Measurements from ENCODE around the gene ZC3H13. TPM values are rescaled to one million over a fixed set of nuclear protein-coding genes. Genes with fewer than 3 reads are reported as not detected.
A peak's percentile ranks its signal among the peaks of the same experiment; 100 is the strongest.

Gene ZC3H13, protein sequence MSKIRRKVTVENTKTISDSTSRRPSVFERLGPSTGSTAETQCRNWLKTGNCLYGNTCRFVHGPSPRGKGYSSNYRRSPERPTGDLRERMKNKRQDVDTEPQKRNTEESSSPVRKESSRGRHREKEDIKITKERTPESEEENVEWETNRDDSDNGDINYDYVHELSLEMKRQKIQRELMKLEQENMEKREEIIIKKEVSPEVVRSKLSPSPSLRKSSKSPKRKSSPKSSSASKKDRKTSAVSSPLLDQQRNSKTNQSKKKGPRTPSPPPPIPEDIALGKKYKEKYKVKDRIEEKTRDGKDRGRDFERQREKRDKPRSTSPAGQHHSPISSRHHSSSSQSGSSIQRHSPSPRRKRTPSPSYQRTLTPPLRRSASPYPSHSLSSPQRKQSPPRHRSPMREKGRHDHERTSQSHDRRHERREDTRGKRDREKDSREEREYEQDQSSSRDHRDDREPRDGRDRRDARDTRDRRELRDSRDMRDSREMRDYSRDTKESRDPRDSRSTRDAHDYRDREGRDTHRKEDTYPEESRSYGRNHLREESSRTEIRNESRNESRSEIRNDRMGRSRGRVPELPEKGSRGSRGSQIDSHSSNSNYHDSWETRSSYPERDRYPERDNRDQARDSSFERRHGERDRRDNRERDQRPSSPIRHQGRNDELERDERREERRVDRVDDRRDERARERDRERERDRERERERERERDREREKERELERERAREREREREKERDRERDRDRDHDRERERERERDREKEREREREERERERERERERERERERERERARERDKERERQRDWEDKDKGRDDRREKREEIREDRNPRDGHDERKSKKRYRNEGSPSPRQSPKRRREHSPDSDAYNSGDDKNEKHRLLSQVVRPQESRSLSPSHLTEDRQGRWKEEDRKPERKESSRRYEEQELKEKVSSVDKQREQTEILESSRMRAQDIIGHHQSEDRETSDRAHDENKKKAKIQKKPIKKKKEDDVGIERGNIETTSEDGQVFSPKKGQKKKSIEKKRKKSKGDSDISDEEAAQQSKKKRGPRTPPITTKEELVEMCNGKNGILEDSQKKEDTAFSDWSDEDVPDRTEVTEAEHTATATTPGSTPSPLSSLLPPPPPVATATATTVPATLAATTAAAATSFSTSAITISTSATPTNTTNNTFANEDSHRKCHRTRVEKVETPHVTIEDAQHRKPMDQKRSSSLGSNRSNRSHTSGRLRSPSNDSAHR (N-terminal part only)
- 21.6 TPM for polyA plus RNA-seq (2012; ENCODE audit: missing spikeins)

DNA sequence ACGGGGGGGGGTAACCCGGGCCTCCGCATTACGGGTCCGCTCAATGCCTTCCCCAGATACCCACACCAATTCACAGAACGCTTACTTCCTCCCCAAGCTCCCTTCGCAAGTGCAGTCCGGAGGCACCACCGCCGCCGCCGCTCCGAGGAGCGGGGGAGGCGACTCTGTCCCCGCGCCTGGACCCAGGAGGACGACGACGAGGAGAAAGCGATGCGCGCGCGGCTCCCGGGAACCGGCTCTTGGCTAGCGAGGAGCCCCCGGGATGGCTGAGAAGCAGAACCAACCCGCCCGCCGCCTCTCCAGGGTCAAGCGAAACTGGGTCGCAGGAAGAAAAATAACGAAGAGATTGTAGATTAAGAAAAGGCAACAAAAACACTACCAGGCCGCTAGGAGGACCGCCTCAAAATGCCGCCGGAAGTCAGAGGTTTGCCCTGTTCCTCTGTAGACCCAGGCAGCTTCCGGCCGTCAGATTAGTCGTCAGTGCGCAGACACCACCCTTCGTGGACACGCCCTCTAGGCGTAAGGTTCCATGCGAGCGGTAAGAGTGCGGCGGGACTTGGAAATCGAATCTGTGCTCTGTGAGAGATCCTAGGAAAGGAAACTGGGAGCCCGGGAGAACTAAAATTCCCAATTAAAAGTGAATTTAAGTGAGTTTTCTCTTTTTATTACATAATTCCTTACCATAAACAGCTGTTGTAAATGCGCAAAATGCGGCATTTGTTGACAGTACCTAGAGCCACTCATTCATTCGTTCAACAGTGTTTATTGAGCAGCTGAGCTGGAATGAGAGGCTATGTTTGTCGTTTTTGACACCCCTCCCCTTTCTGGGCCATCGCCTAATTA, at the start of gene ZC3H13:
TSS of gene ZC3H13 (minus strand) at position 428 of the 843 bp plus-strand sequence. CDS start 7,239 bp downstream, outside the sequence.
- FAIRE-seq (peak; percentile 99), DNase-seq (ENCODE audit: insufficient read length) (peak; percentile 67)
- TF ChIP-seq POLR2A (IDR thresholded peaks at IDR 0.05; ENCODE audit: low read depth, low read length) (peak; percentile 84), POLR2AphosphoS5 (IDR thresholded peaks at IDR 0.05; ENCODE audit: low read depth, low read length) (peak; percentile 74; the same call in 1 of the 2 replicates), TAF1 (IDR thresholded peaks at IDR 0.05; ENCODE audit: borderline replicate concordance, low read depth, low read length) (peak; percentile 68; the same call in 1 of the 2 replicates)

DNA sequence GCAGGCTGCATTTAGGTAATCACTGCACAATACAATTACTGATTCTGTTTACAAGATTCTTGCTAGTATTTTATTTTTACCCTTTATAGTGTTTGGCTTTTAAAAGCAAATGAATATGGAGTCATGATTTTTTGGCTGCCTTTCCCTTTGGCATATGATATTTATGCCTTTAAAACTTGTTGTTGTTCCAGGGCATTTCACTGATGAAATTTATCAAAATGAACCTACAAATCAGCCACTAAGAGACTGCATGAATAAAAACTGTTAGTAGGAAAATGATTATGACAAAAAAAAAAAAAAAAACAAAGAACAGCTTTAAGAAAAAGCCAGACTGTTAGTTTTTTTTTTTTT, 49.7 kb upstream of the ZC3H13 start:
- no peak for FAIRE-seq
- no peak for TF ChIP-seq TAF1 (IDR thresholded peaks at IDR 0.05; ENCODE audit: borderline replicate concordance, low read depth, low read length)
- TF ChIP-seq POLR2A (IDR thresholded peaks at IDR 0.05; ENCODE audit: low read depth, low read length) = no peak
- no peak for TF ChIP-seq POLR2AphosphoS5 (IDR thresholded peaks at IDR 0.05; ENCODE audit: low read depth, low read length)

DNA sequence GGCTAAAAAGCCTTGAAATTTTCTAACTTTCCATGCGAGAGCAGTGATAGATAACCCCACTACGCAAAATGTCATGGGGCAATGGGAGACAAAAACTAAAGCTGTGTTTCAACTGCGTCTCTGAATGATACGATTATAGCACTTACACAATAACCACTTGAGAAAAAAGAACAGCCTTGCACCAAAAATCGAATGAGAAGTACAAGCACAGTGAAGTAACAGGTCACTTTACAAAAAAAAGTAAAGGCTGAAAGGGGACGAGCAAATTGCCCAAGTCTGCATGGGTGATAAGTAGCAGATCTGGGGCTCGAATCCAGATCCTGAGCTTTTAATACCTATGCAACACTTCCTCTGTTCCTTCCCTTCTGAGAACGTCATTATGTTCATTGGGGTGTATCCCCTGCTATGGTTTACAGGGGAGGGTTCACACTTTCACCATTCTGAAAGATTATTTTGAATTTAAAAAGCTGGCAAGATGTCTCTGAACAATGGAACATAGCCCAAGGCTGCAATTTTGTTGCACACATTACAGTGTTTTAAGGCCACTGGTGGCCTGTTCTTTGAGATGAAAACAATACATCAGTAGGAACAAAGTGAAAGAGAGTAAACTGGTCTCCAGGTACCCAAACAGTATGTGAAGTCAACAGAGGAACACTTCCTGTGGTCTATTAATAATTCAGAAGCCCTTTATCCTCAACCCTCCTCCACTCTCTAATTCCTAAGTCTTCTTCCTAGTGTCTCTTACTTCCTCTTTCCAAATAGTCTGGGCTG, 49.1 kb upstream of the ZC3H13 start:
- TF ChIP-seq TAF1 (IDR thresholded peaks at IDR 0.05; ENCODE audit: borderline replicate concordance, low read depth, low read length) (no peak), POLR2A (IDR thresholded peaks at IDR 0.05; ENCODE audit: low read depth, low read length) (no peak), POLR2AphosphoS5 (IDR thresholded peaks at IDR 0.05; ENCODE audit: low read depth, low read length) (no peak)
- FAIRE-seq = peak; percentile 81
- DNase-seq (ENCODE audit: insufficient read length) = no peak

More for the DNA sequence above, 49.7 kb upstream of the ZC3H13 start:
- DNase-seq (ENCODE audit: insufficient read length) = no peak

DNA sequence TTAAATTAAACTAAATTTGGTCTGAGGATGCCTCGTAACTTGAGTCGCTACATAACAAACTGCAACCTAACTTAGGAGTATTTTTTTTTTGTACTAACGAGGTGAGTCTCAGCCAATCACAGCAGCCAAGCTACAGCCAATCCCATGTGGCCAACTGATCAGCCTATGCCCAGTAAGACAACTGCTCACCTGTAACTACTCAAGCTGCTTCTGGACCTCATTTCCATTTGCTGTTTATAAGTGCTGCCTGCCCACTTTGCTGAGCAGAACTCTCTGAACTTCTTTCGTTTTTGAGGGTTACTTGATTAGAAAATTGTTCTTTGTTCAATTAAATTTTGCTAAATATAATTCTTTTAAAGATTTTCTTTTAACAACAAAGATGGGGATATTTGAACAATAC, 48.5 kb upstream of the ZC3H13 start:
- TF ChIP-seq TAF1 (IDR thresholded peaks at IDR 0.05; ENCODE audit: borderline replicate concordance, low read depth, low read length) (no peak), POLR2A (IDR thresholded peaks at IDR 0.05; ENCODE audit: low read depth, low read length) (no peak), POLR2AphosphoS5 (IDR thresholded peaks at IDR 0.05; ENCODE audit: low read depth, low read length) (no peak)
- DNase-seq (ENCODE audit: insufficient read length) (no peak), FAIRE-seq (peak; percentile 74)

DNA sequence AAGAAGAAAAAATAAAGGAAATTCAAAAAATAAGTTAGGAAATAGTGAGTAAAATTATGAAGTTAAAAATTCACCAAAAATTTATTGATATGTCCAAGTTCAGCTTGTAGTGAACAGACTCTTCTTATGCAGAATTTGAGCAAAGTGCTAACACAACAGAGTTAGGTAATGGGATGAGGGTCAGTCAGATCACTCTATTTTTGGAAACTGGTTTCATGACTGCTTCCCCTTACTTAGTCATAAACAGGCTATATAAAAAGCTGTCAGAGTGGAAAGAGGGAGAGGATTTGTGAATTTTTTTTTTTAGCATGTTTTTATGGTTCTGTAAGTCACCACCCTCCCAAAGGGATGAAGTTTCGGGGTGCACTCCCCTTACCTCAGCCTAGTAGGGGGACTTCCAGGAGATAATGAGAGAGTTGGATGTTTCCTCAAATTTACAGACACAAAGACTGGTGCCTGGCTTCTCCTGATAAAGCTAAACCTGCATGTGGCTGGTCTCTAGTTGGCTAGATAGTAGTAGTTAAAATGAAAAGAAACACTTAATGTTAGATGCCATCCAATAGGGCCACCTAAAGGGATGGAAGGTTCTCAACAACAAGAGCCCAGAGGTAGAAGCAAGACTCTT, 47.8 kb upstream of the ZC3H13 start:
- DNase-seq (ENCODE audit: insufficient read length) = no peak

DNA sequence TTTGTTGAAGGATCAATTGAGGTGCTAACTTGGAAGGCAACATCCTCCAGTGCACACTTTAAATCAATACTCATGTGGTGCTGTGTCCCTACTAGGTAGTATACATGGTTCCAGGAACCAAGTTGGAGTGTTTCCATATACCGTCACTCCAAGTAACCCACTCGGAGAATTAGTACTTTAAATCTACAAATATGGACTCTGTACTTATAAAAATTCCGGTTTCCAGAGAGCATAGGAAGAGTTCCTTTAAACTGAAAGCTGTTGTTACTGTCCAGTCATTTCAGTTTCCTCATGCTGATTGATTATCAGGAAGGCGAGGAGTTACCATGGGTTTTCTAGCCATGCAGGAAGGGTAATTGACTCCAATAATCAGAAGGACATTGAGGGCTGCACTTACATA, 45.1 kb upstream of the ZC3H13 start:
- FAIRE-seq (no peak), DNase-seq (ENCODE audit: insufficient read length) (no peak)
- TF ChIP-seq POLR2AphosphoS5 (IDR thresholded peaks at IDR 0.05; ENCODE audit: low read depth, low read length) (no peak), POLR2A (IDR thresholded peaks at IDR 0.05; ENCODE audit: low read depth, low read length) (no peak), TAF1 (IDR thresholded peaks at IDR 0.05; ENCODE audit: borderline replicate concordance, low read depth, low read length) (no peak)

More for the DNA sequence above, 47.8 kb upstream of the ZC3H13 start:
- TF ChIP-seq POLR2AphosphoS5 (IDR thresholded peaks at IDR 0.05; ENCODE audit: low read depth, low read length) = no peak
- peak; percentile 82 for FAIRE-seq

DNA sequence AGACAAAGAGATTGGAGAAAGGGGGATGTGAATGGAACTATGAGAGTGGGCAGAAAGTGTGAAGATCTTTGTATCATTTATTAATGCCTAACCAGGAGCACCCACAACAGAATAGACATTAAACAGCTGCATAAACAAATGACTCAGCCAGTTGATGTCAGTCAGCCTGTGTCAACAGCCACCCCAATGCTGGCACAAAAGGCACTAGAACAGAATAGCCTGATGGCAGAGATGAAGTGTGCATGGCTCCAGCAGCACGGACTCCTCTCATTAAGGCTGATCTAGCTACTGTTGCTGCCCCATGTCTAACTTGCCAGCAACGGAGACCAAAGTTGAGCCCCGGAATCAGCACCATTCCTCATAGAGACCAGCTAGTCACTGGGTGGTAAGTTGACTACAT, 44.5 kb upstream of the ZC3H13 start:
- TF ChIP-seq TAF1 (IDR thresholded peaks at IDR 0.05; ENCODE audit: borderline replicate concordance, low read depth, low read length) (no peak), POLR2AphosphoS5 (IDR thresholded peaks at IDR 0.05; ENCODE audit: low read depth, low read length) (no peak), POLR2A (IDR thresholded peaks at IDR 0.05; ENCODE audit: low read depth, low read length) (no peak)
- DNase-seq (ENCODE audit: insufficient read length) (no peak), FAIRE-seq (no peak)

DNA sequence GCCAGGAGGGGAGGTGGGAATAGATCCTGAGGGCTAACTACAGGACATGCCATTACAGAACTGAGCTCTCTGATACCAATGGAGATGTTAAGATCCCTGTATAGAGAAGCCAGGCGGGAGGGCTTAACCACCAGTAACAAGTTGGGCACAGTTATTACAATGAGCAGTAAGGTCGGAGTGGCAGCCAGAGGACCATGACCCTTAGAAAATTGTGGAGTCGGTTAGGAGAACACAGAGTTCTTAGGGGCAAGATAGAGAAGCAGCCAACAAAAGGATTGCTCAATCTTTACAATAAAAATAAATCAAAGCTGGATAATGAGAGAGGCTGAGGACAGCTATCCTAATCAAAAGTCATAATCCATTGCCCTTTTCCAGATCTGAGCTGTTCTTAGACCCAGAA, 41.9 kb upstream of the ZC3H13 start:
- no peak for TF ChIP-seq TAF1 (IDR thresholded peaks at IDR 0.05; ENCODE audit: borderline replicate concordance, low read depth, low read length)
- TF ChIP-seq POLR2A (IDR thresholded peaks at IDR 0.05; ENCODE audit: low read depth, low read length) = no peak
- no peak for TF ChIP-seq POLR2AphosphoS5 (IDR thresholded peaks at IDR 0.05; ENCODE audit: low read depth, low read length)
- no peak for FAIRE-seq
- DNase-seq (ENCODE audit: insufficient read length) = no peak

DNA sequence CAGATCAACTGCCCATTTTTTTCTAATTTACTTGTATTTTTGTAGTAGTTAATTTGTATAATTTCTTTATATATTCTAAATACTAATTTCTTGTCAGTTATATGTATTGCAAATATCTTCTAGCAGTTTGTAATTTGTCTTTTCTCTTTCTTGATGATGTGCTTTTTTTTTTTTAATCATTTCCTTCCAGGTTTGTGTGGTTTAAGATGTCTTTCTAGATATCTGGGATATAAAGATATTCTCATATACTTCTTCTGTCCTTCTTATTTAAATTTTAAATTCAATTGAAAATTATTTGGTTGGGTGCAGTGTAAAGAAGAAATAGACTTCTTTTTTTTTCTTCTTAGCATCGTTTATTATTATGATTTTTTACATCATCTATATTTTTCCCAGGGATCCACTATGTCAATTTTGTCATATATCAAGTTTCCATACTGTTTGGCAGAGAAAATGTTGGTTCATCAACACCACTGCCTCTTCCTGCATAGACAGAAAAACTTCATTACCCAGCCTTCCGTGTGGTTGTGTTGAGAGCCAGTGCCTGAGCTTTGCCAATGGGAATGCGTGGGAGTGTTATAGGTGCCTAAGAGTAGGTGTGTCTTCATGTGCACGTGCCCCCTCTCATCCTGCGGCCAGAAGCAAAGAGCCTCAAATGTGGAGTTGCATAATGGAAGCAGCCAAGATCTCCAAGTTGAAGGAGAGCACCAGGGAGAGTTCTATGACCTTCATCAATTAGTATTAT, 36.4 kb upstream of the ZC3H13 start:
- DNase-seq (ENCODE audit: insufficient read length) = no peak
- FAIRE-seq = no peak
- TF ChIP-seq POLR2AphosphoS5 (IDR thresholded peaks at IDR 0.05; ENCODE audit: low read depth, low read length) (no peak), POLR2A (IDR thresholded peaks at IDR 0.05; ENCODE audit: low read depth, low read length) (no peak), TAF1 (IDR thresholded peaks at IDR 0.05; ENCODE audit: borderline replicate concordance, low read depth, low read length) (no peak)

All from GM12892 (cell line).